Vagina (tissue), 2 donors: ENCODE data around the gene TBC1D21. TPM values are rescaled to one million over a fixed set of nuclear protein-coding genes. Genes with fewer than 3 reads are reported as not detected.

Experiments
- DNase-seq, 2 donors: peaks; one replicate each; pipeline ENCODE4 v3.0.0-alpha.2; 2017; ENCODE audit errors: extremely low spot score in 2 of 2
- H3K27ac ChIP-seq: fragments of 200-600 bp; sonication (generic); one replicate; pipeline ENCODE4 v1.5.1; 2019
- H3K27me3 ChIP-seq: fragments of 200-600 bp; sonication (generic); one replicate; pipeline ENCODE4 v1.5.1; 2019
- H3K36me3 ChIP-seq, 2 donors: fragments of 200-600 bp; sonication (generic); one replicate each; pipeline ENCODE4 v1.5.1; 2017 to 2019
- H3K4me1 ChIP-seq: fragments of 200-600 bp; sonication (generic); one replicate; pipeline ENCODE4 v1.5.1; 2019
- H3K4me3 ChIP-seq, 2 donors: fragments of 200-600 bp; sonication (generic); 1 replicate in 1 of 2; 2 replicates in 1 of 2; pipeline ENCODE4 v1.5.1; 2016 to 2019
- H3K9me3 ChIP-seq: fragments of 200-600 bp; sonication (generic); one replicate; pipeline ENCODE4 v1.5.1; 2019
- CTCF ChIP-seq, 3 experiments: fragments of 450-650 bp in 2 of 3; fragments of 200-600 bp in 1 of 3; sonication (generic) in 1 of 3; IDR thresholded peaks; one replicate each; pipeline ENCODE4 v1.5.1; 2017 to 2019; ENCODE audit warnings: antibody characterized with exemption in 3 of 3, mild to moderate bottlenecking in 2 of 3, moderate library complexity in 2 of 3
- POLR2A ChIP-seq, 2 donors: fragments of 450-650 bp; IDR thresholded peaks; one replicate each; pipeline ENCODE4 v1.6.1; 2017; ENCODE audit warnings: antibody characterized with exemption in 2 of 2, mild to moderate bottlenecking in 2 of 2, moderate library complexity in 2 of 2
- POLR2AphosphoS5 ChIP-seq, 2 donors: sonication (generic); formaldehyde crosslinking; IDR thresholded peaks; one replicate each; pipeline ENCODE4 v1.9.0; 2017; ENCODE audit warnings: antibody characterized with exemption in 2 of 2, mild to moderate bottlenecking in 2 of 2, low read depth in 1 of 2; ENCODE audit not compliant: insufficient read depth in 1 of 2
- intact Hi-C: fragments of 100-400 bp; cut with DNase I; formaldehyde crosslinking; loops from one replicate; pipeline ENCODE4 v1.15.1; 2023
- total RNA-seq: library from RNA; depleted of rRNA; stranded (reverse); fragments of >200 nt; gene quantifications from one replicate; pipeline ENCODE4 v1.2.3, GENCODE V29; 2016

TBC1D21 gene
- total RNA-seq, 1 donor from 2014 or later: not detected

DNA sequence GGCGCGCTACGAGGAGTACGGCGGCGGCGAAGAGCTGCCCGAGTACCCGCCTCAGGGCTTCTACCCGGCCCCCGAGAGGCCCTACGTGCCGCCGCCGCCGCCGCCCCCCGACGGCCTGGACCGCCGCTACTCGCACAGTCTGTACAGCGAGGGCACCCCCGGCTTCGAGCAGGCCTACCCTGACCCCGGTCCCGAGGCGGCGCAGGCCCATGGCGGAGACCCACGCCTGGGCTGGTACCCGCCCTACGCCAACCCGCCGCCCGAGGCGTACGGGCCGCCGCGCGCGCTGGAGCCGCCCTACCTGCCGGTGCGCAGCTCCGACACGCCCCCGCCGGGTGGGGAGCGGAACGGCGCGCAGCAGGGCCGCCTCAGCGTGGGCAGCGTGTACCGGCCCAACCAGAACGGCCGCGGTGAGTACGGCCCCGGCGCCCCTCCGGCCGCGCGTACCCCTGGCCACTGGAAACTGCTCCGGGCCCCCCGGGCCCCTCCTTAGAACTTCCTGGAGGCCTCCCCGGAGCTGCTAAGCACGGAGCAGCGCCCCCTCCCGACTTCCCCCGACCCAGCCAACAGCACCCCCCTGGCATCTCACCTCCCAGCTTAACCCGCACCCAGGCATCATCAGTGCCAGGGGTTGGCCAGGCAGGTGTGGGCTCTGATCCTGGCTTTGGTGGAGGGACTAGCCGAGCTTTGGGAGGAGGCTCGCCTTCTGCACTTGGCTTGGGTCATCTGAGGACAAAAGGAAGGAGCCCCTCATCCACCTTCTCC, 54.3 kb downstream of the TBC1D21 start:
- intact Hi-C loops: no loop called here
- no peak for DNase-seq
- TF ChIP-seq POLR2AphosphoS5 (IDR thresholded peaks at IDR 0.05; ENCODE audit: insufficient read depth in 1 of 2, low read depth in 1 of 2) (peak in 1 of 2 donors; percentile 25), POLR2A (IDR thresholded peaks at IDR 0.05) (no peak), CTCF (IDR thresholded peaks at IDR 0.05) (peak in 2 of 3 experiments; percentile 27 to 44)

GRCh38 chr15:73928241-73928579, 54.8 kb downstream of the TBC1D21 start:
- no peaks in the 10 kb centered on the region for H3K27me3 ChIP-seq
- H3K36me3 ChIP-seq: no peaks in the 10 kb centered on the region
- no peaks in the 10 kb centered on the region for H3K9me3 ChIP-seq
- TF ChIP-seq POLR2AphosphoS5 (IDR thresholded peaks at IDR 0.05; ENCODE audit: insufficient read depth in 1 of 2, low read depth in 1 of 2): no peak
- TF ChIP-seq CTCF (IDR thresholded peaks at IDR 0.05): no peak
- TF ChIP-seq POLR2A (IDR thresholded peaks at IDR 0.05): no peak
- peak overlapping the region; percentile 72 to 75 for H3K4me3 ChIP-seq
- peaks cover 68% of the 10 kb centered on the region for H3K4me1 ChIP-seq
- DNase-seq: no peak
- intact Hi-C loops: no loop called here
- H3K27ac ChIP-seq: peak overlapping the region; percentile 87

More for the DNA sequence above, 54.3 kb downstream of the TBC1D21 start:
- Histone ChIP-seq H3K4me3 (peak overlapping the region; percentile 72 to 75), H3K27me3 (no peaks in the 10 kb centered on the region), H3K36me3 (no peaks in the 10 kb centered on the region), H3K4me1 (peaks cover 74% of the 10 kb centered on the region), H3K27ac (peak overlapping the region; percentile 87), H3K9me3 (no peaks in the 10 kb centered on the region)

DNA sequence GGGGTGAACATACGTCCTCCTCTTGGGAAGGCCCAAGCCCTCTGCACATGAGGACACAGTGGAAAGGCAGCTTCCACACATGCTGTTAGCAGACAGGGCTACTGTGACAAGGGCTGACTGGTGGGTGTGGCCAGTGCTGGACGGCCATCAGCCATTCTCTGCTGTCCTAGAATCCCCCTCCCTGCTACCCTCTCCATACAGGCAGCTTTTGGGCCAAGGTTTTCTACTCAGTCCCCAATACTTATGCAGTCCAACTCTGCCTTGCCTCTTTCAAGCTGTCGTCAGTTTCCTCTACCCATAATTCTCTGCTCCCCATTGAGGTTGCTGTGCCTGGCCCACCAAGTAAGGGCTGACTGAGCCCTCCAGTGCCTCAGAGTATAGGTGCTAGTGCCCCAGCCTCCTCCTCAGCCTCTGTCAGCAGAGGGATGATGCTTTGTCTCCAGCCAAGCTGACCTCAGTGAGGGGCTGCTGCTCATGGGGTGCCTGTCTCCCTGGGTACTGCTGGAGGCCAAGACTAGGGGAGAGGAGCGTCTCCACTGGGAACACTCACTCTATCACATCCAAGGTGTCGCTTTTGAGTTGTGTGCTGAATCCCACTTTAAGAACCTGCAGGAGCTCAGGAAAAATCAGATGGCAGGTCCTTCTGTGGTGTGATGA, 55.7 kb downstream of the TBC1D21 start:
- Histone ChIP-seq H3K4me1 (peaks cover 59% of the 10 kb centered on the region), H3K27ac (peak overlapping the region; percentile 86), H3K9me3 (no peaks in the 10 kb centered on the region), H3K27me3 (no peaks in the 10 kb centered on the region), H3K36me3 (no peaks in the 10 kb centered on the region), H3K4me3 (no peak overlapping the region)
- intact Hi-C loops: no loop called here
- no peak for DNase-seq
- no peak for TF ChIP-seq POLR2AphosphoS5 (IDR thresholded peaks at IDR 0.05; ENCODE audit: insufficient read depth in 1 of 2, low read depth in 1 of 2)
- no peak for TF ChIP-seq POLR2A (IDR thresholded peaks at IDR 0.05)
- no peak for TF ChIP-seq CTCF (IDR thresholded peaks at IDR 0.05)

DNA sequence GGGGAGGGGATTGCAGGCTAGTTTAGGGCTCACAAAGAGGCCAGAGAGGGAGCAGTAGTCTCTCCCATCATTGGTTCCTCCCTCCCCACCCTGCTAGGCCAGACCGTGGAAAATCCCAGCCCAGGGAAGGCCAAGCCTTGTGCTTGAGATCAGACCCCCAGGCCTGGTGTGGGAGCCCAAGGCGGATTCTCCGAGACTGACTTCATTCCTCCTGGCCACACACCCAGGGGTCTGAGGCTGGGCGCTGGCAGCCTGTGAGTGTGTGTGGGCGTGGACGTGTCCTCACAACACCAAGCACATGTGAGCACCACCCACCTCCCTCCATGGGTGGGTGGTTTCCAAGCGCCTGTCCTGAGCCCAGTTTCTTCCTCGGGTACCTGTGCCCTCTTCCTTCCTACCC, 57.0 kb downstream of the TBC1D21 start:
- intact Hi-C loops: no loop called here
- no peak for DNase-seq
- peaks cover 47% of the 10 kb centered on the region for H3K4me1 ChIP-seq
- TF ChIP-seq POLR2AphosphoS5 (IDR thresholded peaks at IDR 0.05; ENCODE audit: insufficient read depth in 1 of 2, low read depth in 1 of 2): peak in 1 of 2 donors; percentile 74
- TF ChIP-seq POLR2A (IDR thresholded peaks at IDR 0.05): no peak
- no peak for TF ChIP-seq CTCF (IDR thresholded peaks at IDR 0.05)
- no peaks in the 10 kb centered on the region for H3K27me3 ChIP-seq
- no peak overlapping the region for H3K4me3 ChIP-seq
- H3K9me3 ChIP-seq: no peaks in the 10 kb centered on the region
- H3K36me3 ChIP-seq: no peaks in the 10 kb centered on the region
- peak overlapping the region; percentile 86 for H3K27ac ChIP-seq

DNA sequence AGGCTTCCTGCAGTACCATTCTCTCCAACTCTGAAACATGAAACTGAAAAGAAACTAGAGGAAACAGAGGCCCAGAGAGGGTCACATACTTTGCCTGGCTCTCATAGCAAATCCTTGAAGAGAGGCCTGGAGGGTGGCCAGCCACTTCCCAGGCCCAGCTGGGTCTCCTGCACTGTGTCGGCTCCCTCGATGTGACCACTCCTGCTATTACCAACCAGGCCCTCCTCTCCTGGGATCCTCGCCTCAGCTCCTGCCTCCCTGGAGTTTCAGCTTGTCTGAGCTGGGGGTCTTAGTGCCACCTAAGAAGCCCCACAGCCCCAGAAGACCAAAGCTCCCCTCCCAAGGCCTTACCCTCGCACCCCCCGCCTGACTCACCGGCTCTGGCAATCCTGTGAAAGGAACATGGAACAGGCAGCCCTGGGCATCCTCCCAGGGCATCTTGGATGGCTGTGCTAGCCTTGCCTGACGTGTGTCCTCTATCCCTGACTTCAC, 57.5 kb downstream of the TBC1D21 start:
- H3K4me1 ChIP-seq: peaks cover 47% of the 10 kb centered on the region
- peak overlapping the region; percentile 86 for H3K27ac ChIP-seq
- DNase-seq: no peak
- intact Hi-C loops: no loop called here
- H3K27me3 ChIP-seq: no peaks in the 10 kb centered on the region
- no peak for TF ChIP-seq CTCF (IDR thresholded peaks at IDR 0.05)
- TF ChIP-seq POLR2A (IDR thresholded peaks at IDR 0.05): no peak
- TF ChIP-seq POLR2AphosphoS5 (IDR thresholded peaks at IDR 0.05; ENCODE audit: insufficient read depth in 1 of 2, low read depth in 1 of 2): no peak
- no peak overlapping the region for H3K4me3 ChIP-seq
- H3K9me3 ChIP-seq: no peaks in the 10 kb centered on the region
- H3K36me3 ChIP-seq: no peaks in the 10 kb centered on the region
